GM18868 (cell line): ENCODE data around the gene POU3F2.

ENCODE experiments used
- ATAC-seq: cut with Tn5 transposase; IDR thresholded peaks from one replicate; pipeline ENCODE4 v1.9.1; 2021; ENCODE audit warnings: mild to moderate bottlenecking, moderate library complexity; ENCODE audit not compliant: unreplicated experiment

Gene POU3F2

DNA sequence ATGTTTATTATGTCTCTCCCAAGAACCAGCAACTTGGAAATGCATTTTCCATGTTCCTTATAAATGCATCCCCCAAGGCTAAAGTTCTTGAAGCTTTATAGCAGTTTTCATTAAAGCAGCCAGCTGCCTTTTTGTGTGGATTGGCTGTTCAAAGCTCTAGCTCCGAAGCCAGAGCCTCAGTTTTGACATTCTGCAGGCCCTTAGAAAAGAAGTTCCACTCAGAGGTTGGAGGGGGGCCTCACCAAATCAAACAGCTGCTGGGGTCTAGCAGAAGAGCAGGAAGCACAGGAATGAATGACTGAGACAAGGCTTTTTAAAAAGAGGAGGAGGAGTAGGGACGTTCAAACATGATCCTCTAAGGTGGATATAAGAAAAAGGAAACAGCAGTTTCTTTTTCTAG is 4.2 kb upstream of the POU3F2 start:
- no peak for ATAC-seq

DNA sequence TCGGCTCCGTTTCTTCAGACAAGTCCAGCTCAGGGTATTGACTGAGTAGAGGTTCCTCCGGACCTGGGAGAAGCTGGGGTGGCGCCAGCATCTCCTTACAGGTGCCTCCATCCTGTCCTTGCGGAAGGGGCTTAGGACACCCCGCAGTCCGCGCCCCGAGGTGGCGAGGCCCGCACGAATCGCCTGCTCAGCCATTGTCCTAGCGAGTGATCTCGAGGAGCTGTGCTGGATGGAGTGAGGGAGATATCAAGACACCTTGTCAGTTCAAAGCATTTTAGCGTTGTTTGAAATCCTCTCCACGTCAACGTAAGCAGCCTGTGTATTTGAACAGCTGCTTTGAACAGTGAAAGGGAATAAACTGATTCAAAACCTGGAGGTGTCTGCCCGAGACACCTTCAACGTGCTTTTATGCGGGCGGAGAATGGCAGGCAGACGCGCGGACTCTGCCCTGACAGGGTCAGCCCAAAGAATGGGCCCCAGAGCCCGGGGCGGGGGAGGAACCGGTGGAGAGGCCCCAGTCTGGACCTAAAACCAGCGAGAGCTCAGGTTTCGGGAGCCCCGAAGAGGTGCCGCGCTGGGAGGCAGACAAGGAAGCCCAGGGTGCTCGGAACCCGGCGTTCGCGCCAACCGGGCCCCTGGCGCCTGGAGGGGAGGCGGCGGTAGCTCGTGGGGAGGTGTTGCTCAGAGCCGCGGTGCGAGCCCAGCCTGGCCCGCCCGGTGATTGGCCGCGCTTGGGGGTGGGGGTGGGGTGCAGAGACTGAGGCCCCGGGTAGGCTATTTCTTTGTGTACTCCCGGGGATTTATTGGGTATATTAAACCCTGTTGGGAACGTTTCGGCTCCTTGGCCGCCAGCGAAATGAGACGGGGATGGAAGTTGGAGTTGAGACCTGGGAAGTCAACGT is 3.1 kb upstream of the POU3F2 start:
- no peak for ATAC-seq

DNA sequence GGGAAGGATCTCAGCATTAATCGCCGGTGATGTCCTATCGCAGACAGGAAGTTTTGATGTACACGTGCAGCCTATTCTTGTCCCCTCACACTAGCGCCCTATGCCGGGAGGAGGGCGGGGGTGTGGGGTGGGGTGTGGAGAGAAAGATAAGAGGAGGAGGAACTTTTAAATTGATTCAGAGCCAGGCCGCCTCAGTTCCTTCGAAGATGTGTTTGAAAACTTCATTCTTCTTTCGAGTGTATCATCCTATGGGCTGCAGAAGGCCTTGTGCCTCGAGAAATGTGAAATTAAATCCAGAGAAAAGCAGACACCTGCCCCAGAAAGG is 2.5 kb upstream of the POU3F2 start:
- ATAC-seq, result no peak

DNA sequence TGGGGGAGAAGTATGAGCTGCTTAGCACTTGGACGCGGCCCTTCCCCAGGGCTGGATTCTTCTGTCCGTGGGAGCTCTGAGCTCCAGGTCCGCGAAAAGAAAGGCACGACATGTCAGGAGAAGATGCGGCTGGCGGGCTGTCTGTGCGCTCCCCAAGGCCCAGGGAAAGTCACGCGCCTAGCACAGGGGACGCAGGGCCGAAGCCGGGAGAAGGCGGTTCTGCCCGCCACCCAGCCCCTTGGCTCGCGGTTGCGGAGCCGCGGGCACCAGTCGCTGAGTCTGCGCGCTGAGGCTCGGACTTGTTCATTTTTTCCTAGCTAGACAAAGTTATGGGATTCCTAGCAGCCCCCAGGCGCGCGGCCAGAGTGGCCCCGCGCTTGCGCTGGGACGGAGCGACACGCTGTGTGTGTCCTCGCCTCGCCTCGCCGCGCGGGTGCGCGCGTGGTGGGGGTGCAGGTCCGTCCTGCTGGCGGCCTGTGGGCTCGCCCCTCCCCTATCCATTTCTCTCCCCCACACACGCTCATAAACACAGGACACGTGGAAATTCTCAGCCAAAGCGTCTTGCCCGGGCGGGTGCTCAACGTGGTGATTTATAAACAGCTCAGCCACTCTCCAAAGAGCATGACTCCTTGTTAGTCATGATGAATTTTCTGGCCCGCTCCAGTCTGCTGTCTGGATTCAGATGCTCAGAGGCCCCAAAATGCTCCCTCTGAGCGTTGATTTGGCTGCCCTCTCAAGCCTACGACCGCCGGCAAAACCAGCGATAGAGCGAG is 1.9 kb upstream of the POU3F2 start:
- ATAC-seq, result no peak

DNA sequence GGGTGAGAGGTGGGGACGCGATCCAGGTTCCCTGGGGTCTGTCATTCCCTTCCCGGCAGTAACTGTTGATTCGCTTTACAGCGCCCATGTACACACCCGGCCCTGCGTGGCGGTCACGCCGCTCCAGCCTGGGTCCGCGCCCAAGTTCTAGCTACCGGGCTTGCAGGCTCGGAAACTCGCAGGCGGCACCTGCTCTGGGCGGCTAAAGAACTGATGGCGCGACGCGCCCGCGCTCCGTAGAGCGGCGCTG is 1.4 kb upstream of the POU3F2 start:
- peak; percentile 38 for ATAC-seq

DNA sequence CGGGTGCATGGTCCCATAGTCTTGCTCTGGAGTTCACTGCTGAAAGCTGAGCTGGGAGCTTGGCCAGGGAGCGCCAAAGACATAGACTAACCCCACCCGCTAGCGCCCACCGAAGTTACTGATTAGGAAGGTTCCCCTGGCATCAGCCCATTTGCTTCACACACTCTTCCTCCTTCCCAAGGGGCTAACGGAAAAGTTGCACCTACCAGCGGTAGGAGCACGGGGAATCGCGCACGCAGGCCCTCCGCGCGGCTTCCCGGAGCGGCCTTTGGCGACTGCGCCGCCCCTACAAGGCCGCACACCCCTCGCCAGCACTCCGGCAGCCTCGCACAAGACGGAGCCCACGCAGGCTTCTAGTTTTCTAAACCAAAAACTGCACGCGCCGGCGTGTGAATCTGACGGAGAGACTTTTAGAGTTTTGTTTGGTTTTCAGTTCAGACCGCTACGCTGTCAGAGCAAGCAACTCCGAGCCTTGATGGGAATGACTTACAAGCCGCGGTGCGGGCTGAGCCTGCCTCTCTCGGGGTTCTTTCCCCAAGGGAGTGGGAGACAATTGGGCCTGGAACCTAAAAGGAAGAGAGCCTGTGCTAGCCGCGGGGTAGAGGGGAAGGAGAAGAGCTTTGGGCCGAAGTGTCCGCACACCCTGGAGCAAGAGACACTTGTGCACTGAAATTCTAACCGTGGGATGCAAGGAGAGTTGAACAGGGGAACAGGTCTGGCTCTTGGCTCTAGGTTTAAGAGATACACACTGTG is 891 bp upstream of the POU3F2 start:
- ATAC-seq, result peak; percentile 7

DNA sequence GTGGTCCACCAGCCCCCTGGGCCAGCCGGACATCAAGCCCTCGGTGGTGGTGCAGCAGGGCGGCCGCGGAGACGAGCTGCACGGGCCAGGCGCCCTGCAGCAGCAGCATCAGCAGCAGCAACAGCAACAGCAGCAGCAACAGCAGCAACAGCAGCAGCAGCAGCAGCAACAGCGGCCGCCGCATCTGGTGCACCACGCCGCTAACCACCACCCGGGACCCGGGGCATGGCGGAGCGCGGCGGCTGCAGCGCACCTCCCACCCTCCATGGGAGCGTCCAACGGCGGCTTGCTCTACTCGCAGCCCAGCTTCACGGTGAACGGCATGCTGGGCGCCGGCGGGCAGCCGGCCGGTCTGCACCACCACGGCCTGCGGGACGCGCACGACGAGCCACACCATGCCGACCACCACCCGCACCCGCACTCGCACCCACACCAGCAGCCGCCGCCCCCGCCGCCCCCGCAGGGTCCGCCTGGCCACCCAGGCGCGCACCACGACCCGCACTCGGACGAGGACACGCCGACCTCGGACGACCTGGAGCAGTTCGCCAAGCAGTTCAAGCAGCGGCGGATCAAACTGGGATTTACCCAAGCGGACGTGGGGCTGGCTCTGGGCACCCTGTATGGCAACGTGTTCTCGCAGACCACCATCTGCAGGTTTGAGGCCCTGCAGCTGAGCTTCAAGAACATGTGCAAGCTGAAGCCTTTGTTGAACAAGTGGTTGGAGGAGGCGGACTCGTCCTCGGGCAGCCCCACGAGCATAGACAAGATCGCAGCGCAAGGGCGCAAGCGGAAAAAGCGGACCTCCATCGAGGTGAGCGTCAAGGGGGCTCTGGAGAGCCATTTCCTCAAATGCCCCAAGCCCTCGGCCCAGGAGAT is 1.0 kb downstream of the POU3F2 start:
- no peak for ATAC-seq

DNA sequence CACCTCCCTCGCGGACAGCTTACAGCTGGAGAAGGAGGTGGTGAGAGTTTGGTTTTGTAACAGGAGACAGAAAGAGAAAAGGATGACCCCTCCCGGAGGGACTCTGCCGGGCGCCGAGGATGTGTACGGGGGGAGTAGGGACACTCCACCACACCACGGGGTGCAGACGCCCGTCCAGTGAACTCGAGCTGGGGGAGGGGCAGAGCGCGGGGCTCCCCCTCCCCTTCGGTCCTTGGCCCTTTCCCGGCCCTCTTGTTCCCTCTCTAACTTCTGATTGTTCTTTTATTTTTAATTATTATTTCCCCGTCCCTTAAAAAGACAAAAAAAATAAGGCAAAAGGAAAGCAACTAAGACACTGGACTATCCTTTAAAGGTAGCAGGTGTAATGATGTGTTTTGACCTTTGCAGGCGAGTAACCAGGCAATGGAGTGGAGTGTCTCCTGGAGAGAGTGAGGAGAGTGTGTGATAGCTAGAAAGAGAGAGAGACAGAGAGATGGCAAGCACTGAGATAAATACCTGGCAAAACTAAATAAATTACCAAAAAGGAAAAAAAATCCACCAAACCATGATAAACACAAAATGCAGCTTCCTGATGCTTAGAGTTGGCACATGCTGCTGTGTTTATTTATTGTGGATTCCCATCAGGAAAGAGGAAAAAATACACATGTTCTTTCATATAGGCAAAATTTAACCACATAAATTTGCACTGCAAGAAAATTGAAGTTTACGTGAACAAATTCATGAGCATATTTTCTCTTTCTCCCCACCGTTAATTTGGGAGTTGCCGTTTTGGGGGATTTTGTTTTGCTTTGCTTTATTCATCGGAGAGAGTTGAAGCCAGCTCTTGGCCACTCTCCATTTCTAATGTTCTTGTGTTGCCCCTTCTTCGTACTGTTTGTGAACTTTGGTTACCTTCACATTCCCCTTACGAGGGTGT is 1.9 kb downstream of the POU3F2 start:
- ATAC-seq, result no peak

DNA sequence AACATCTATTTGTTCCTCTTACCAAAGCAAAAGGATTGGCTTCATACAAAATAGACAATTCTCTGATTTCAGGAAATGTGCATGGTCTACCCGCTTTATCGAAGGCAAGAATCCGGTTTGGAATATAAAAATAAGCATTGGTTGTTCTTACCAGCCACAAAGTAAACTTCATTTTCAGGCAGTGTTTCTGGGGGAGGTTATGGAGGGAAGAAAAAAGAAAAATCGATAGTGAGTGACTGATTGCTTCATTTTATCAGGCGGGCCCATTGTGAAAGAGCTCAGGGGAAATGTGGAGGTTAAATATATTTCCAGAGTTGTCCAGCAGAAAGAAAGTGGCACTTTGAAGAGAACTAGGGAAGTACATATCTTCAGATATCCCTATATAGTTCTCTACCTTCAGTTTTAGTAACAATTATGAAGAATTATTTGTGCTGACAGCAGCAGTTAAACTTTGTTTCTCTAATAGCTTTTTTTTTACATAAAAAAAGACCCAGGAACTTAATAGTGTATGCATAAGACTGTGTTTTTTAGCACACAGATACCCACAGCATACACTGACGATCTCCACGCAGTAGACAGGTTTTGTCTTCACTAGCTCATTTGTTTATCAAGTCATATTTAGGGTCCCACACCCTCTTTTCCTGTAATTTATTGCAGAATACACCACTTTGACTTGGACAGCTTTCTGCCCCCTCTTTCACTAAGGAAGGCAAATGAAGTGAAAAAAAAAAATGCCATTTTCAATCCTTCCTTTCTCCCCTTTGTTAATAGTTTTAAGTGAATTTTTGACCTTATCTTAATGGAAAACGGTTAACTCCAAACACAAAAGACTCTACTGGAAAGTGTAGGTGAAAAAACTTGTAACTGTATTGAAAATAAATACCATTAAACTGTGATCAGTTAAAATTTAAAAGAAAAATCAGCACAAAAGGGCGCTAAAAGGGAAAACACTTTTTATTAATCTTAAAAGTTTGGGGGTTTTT is 2.9 kb downstream of the POU3F2 start:
- ATAC-seq, result no peak

DNA sequence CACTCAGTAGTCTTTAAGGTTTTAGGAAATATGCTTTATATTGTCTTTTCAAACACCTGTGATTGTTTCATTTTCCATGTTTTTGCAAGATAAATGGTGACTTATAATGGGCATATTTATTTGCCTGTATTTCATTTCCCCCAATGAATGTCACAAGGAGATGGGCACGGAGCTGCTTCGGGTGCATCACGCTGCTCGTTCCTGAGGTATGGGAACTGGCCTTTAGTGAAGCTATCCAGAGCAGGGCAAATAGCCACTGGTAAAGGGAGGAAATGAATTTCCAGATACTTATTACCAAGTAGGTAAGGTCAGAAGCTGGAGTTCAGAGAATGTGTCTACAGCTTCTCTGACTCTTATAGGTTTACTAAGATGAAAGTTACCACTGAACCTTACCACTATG is 3.7 kb downstream of the POU3F2 start:
- ATAC-seq, result no peak

DNA sequence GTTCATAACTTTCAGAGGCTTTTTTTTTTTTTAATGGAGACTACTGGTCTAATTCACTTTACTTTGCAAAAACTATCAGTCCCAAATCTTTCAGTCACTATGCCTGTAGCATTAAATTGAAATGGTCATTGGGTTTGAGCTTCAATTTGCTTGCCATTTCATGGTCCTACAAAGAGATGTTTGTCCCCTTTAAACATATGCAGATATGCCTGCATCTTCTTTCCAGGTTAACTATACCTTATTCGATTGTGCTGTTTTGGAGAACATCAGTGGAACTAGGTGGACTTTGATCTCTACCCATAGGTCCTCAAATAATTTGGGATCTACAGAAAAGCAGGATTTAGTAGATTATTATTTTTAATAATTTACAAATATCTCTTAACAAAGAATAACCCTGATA is 4.6 kb downstream of the POU3F2 start:
- ATAC-seq, result no peak

DNA sequence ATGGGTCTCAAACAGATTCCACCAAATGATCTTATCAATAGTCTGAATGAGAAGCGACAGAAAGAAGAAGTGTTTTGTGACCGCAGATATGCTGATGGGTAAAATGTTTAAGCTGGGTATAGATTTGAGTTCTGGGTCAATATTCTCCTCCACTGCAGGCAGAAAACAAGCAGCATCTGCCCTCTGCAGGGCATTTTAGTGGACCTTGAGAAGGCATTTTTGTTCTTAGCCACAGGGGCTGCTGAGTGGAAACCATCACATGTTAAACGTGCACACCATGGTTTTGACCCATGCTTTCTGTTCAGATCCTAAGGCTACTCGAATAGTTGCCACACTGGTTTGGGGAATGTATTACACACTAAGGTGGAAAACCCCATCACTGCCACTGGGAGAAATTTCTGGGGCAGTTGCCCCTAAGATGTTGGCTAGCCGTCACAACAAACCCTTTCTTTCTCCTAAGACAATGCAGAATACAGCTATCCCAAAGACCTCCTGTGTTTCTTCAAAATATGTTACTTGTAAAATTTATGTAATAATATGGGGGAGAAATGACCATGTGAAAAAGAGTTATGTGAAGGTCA is 5.5 kb downstream of the POU3F2 start:
- ATAC-seq, result no peak

DNA sequence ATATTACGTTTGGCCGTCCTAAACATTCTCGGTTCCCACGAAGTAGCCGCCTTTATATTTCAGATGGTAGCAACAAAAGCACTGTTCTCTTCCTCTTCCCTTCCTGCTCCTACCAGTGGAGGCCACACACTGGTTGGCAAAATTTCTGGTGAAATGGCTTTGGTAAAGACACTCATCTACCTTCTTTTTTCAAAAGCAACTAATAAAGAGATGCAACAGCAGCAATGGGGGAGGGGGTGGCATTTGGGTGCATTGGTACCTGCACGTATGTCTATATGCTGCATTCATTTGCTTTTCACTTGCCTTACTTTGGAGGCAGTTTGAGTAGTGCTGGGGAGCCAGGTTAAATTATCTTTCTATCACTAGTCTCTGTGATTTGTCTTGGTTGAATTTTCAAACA is 6.0 kb downstream of the POU3F2 start:
- ATAC-seq, result no peak

DNA sequence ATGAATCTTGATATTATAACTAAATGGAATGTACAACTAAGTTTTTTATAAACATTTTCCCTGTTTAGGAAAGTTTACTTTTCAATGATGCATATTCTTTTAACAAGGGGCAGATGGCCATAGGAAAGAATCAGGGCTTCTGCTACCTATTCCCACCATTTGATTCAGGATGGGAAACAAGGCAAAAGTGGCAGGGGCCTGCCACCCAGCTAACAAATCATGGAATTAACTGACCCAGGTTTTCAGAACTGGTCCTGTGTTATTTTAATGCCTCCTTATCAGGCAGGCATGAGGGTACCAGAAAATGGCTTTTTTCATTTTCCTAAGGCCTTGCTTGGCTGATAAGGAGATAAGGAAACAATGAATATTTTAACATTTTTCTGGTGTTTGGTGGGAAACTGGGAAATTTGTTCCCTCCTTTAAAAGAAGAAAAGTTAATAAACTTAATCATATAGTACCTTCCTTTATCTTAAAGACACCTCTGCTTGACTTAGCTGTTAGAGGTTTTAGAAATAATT is 6.7 kb downstream of the POU3F2 start:
- no peak for ATAC-seq

DNA sequence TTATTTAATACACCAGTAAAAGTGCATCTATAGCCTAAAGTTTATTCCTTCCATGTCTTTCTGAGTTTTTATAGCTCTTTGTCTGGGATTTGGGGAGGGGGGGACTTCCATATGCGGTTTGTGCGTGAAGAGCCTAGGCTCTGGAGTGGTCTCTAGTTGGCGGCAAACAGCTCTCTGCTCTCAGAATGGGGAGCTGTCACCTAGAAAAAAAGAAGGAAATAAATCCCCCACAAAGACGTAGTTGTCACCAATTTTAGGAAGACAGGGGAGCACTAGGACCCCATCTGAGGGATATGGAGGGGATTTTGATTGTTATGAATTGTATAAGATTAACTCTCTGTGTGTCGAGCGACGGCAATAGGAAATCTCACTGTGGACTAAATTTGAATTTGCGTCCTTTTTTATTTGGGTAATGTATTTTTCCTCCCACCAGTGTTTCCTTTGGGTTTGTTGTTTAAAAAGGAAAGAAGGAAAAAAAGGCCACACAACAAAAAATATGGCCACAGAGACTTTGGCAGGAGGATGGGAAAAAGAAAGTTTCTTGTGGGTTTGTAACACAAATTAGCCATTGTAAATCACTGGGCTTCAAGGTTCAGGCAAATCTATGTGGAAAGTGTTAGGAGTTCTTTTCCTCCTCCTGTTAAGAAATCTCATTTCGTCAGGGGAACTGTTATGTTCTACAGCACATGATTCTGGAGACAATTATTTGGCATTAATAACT is 7.4 kb downstream of the POU3F2 start:
- no peak for ATAC-seq

DNA sequence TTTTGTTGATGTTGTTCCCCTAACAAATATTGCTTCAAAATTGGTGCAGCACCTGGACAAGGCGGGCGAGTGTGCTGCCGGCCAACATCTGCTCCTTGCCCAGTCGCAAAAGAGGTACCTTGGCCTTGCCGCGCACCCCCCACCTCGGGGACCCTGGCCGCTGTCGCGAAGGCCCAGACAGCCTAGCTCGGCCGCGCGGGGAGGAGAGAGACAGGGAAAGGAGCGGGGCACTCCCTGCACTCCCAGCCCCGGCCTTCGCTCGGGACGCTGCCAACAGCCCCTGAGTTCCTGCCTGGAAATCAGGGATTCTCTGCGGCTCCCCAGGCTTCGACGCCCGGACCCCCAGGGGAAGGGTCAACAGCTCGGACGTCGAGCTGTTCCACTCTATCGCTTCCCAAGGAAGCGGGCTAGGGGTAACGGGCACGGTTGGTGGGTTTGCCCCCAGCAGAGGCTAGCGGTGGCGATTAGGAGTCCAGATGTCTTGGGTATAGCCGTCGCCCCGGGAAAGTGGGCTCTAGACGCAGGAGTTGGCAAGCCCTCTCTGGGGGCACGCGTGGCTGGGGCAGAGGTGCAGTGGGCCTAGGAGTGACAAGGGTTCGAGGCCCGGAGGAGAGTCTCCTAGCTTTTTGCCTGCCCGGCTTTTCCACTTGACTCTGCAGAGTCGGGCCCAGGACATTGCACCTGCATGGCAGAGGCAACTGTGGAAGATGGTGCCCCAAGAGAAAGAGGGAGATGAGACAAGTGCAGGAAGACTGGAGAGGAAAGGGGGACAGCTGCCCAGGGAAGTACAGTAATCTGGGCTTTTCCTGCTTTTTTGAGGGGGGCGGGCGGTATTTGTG is 8.2 kb downstream of the POU3F2 start:
- ATAC-seq, result no peak
